ENCODE data around the gene FHOD1.

GRCh38 chr16:67263201-67263600, 15.9 kb upstream of the FHOD1 start:
- TF ChIP-seq, protein P1, sequence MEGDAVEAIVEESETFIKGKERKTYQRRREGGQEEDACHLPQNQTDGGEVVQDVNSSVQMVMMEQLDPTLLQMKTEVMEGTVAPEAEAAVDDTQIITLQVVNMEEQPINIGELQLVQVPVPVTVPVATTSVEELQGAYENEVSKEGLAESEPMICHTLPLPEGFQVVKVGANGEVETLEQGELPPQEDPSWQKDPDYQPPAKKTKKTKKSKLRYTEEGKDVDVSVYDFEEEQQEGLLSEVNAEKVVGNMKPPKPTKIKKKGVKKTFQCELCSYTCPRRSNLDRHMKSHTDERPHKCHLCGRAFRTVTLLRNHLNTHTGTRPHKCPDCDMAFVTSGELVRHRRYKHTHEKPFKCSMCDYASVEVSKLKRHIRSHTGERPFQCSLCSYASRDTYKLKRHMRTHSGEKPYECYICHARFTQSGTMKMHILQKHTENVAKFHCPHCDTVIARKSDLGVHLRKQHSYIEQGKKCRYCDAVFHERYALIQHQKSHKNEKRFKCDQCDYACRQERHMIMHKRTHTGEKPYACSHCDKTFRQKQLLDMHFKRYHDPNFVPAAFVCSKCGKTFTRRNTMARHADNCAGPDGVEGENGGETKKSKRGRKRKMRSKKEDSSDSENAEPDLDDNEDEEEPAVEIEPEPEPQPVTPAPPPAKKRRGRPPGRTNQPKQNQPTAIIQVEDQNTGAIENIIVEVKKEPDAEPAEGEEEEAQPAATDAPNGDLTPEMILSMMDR (conservative IDR thresholded peaks at IDR 0.05; ENCODE audit: low read depth, low read length) = no peak
- no peak for TF ChIP-seq RFX5 (IDR thresholded peaks at IDR 0.05; ENCODE audit: low read depth, low read length)
- TF ChIP-seq CHD1 (IDR thresholded peaks at IDR 0.05; ENCODE audit: low read depth, low read length) = no peak
- TF ChIP-seq CEBPB (IDR thresholded peaks at IDR 0.05; ENCODE audit: low read depth, low read length) = no peak
- TF ChIP-seq POLR2A (IDR thresholded peaks at IDR 0.05; ENCODE audit: low read depth, low read length) = no peak
- no peak for TF ChIP-seq FOS (IDR thresholded peaks at IDR 0.05; ENCODE audit: low read depth, low read length)
- TF ChIP-seq RCOR1 (IDR thresholded peaks at IDR 0.05; ENCODE audit: insufficient replicate concordance, low read length) = no peak
- no peak for TF ChIP-seq MXI1 (IDR thresholded peaks at IDR 0.05; ENCODE audit: borderline replicate concordance, low read depth, low read length)
- TF ChIP-seq, protein P2, sequence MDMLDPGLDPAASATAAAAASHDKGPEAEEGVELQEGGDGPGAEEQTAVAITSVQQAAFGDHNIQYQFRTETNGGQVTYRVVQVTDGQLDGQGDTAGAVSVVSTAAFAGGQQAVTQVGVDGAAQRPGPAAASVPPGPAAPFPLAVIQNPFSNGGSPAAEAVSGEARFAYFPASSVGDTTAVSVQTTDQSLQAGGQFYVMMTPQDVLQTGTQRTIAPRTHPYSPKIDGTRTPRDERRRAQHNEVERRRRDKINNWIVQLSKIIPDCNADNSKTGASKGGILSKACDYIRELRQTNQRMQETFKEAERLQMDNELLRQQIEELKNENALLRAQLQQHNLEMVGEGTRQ (IDR thresholded peaks at IDR 0.05; ENCODE audit: low read depth, low read length) = no peak
- no peak for TF ChIP-seq BHLHE40 (IDR thresholded peaks at IDR 0.05; ENCODE audit: low read depth, low read length)
- TF ChIP-seq SMC3 (IDR thresholded peaks at IDR 0.05; ENCODE audit: low read depth, low read length) = no peak
- TF ChIP-seq, protein P3, sequence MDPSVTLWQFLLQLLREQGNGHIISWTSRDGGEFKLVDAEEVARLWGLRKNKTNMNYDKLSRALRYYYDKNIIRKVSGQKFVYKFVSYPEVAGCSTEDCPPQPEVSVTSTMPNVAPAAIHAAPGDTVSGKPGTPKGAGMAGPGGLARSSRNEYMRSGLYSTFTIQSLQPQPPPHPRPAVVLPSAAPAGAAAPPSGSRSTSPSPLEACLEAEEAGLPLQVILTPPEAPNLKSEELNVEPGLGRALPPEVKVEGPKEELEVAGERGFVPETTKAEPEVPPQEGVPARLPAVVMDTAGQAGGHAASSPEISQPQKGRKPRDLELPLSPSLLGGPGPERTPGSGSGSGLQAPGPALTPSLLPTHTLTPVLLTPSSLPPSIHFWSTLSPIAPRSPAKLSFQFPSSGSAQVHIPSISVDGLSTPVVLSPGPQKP (IDR thresholded peaks at IDR 0.05; ENCODE audit: borderline replicate concordance, low read depth, low read length) = no peak
- no peak for TF ChIP-seq RAD21 (IDR thresholded peaks at IDR 0.05; ENCODE audit: low read length)
